B cell (primary cell): Measurements from ENCODE around the gene OXNAD1. TPM values are rescaled to one million over a fixed set of nuclear protein-coding genes. Genes with fewer than 3 reads are reported as not detected.
"Not testable (repeated sequence)": the region's sequence is repeated elsewhere in the genome, so short reads cannot be mapped to it uniquely, and the experiment has no call there.

Experiments used
- ATAC-seq: fragments of 200-7000 bp; cut with Tn5 transposase; one replicate; pipeline ENCODE4 v1.10.0; 2021; ENCODE audit warnings: low read depth, mild to moderate bottlenecking, moderate number of reproducible peaks, moderate library complexity
- CTCF ChIA-PET: fragments of 350-600 bp; sonication (Branson Sonifier 250); formaldehyde crosslinking; loops from one replicate; lab custom pipeline; 2021; ENCODE audit warnings: antibody characterized with exemption, inconsistent platforms; lab: Charles Lee
- POLR2A ChIA-PET: fragments of 350-600 bp; sonication (Branson Sonifier 250); formaldehyde crosslinking; loops from one replicate; lab custom pipeline; 2021; ENCODE audit warnings: antibody characterized with exemption; lab: Charles Lee
- DNase-seq: peaks from one replicate; pipeline ENCODE4 v3.0.0; 2013
- H2AFZ ChIP-seq: 2 replicates; pipeline ENCODE4 v1.6.1; 2012; ENCODE audit warnings: mild to moderate bottlenecking, low read depth, low read length; ENCODE audit not compliant: insufficient read depth, poor library complexity, severe bottlenecking
- H3K27ac ChIP-seq, 2 donors: 1 replicate in 1 of 2; 2 replicates in 1 of 2; pipeline ENCODE4 v1.5.1; 2012 to 2013; ENCODE audit warnings: low read length in 2 of 2, mild to moderate bottlenecking in 2 of 2, moderate library complexity in 1 of 2
- H3K27me3 ChIP-seq, 4 experiments: fragments of 200-600 bp in 1 of 4; sonication (generic) in 1 of 4; replicated peaks in 1 of 4; 1 replicate in 2 of 4; 2 replicates in 2 of 4; pipeline versions ENCODE4 v1.6.1 to v1.7.0; 2013 to 2016; ENCODE audit warnings: low read length in 3 of 4, mild to moderate bottlenecking in 2 of 4, mixed read lengths in 1 of 4, moderate library complexity in 1 of 4; ENCODE audit not compliant: insufficient read depth in 4 of 4, control insufficient read depth in 3 of 4; ENCODE audit errors: control extremely low read depth in 1 of 4
- H3K36me3 ChIP-seq, 2 experiments: replicated peaks in 1 of 2; 1 replicate in 1 of 2; 2 replicates in 1 of 2; pipeline versions ENCODE4 v1.6.1 to v1.7.1; 2013; ENCODE audit warnings: low read length in 1 of 2; ENCODE audit not compliant: insufficient read depth in 2 of 2, control insufficient read depth in 1 of 2; ENCODE audit errors: control extremely low read depth in 1 of 2, extremely low read depth in 1 of 2
- H3K4me1 ChIP-seq, 2 donors: fragments of 200-600 bp in 1 of 2; sonication (generic) in 1 of 2; 1 replicate in 1 of 2; 2 replicates in 1 of 2; pipeline versions ENCODE4 v1.5.1 to v1.6.1; 2013 to 2017; ENCODE audit warnings: low read length in 2 of 2; ENCODE audit not compliant: control insufficient read depth in 2 of 2, insufficient read depth in 2 of 2
- H3K4me2 ChIP-seq: replicated peaks from 2 replicates; pipeline ENCODE3; 2012; ENCODE audit warnings: mild to moderate bottlenecking, low read depth, low read length; ENCODE audit not compliant: poor library complexity, severe bottlenecking
- H3K4me3 ChIP-seq, 5 experiments: fragments of 200-600 bp in 1 of 5; sonication (generic) in 1 of 5; 1 replicate in 3 of 5; 2 replicates in 2 of 5; pipeline versions ENCODE4 v1.5.1 to v1.7.0; 2011 to 2016; ENCODE audit warnings: low read length in 4 of 5, mild to moderate bottlenecking in 4 of 5, low read depth in 2 of 5, control low read depth in 1 of 5, moderate library complexity in 1 of 5; ENCODE audit not compliant: insufficient read depth in 1 of 5; ENCODE audit errors: control extremely low read depth in 1 of 5, extremely low read depth in 1 of 5
- H3K79me2 ChIP-seq: fragments of 200-600 bp; sonication (generic); one replicate; pipeline ENCODE4 v1.6.0; 2016; ENCODE audit warnings: low read length; ENCODE audit not compliant: control insufficient read depth, insufficient read depth
- H3K9ac ChIP-seq: fragments of 200-600 bp; sonication (generic); 2 replicates; pipeline ENCODE4 v1.6.1; 2017; ENCODE audit warnings: mild to moderate bottlenecking, low read length, moderate library complexity
- H3K9me3 ChIP-seq, 3 donors: one replicate each; pipeline versions ENCODE4 v1.6.1 to v1.7.1; 2013; ENCODE audit warnings: low read length in 2 of 3; ENCODE audit not compliant: control insufficient read depth in 2 of 3, insufficient read depth in 1 of 3; ENCODE audit errors: control extremely low read depth in 1 of 3
- H4K20me1 ChIP-seq: 2 replicates; pipeline ENCODE4 v1.6.0; 2012; ENCODE audit warnings: mild to moderate bottlenecking, low read length; ENCODE audit not compliant: insufficient read depth, control insufficient read depth, poor library complexity, severe bottlenecking
- H3K27ac Mint-ChIP-seq: one replicate; pipeline ENCODE4 v1.8.0; 2021; ENCODE audit warnings: mixed read lengths
- H3K27me3 Mint-ChIP-seq: one replicate; pipeline ENCODE4 v1.8.0; 2021; ENCODE audit warnings: mixed read lengths
- H3K4me1 Mint-ChIP-seq: one replicate; pipeline ENCODE4 v1.8.0; 2021; ENCODE audit warnings: mixed read lengths
- H3K4me3 Mint-ChIP-seq: one replicate; pipeline ENCODE4 v1.8.0; 2021; ENCODE audit warnings: mixed read lengths
- H3K9me3 Mint-ChIP-seq: one replicate; pipeline ENCODE4 v1.8.0; 2022; ENCODE audit warnings: mixed read lengths; ENCODE audit not compliant: insufficient read depth
- CTCF ChIP-seq: fragments of 200-600 bp; IDR thresholded peaks from one replicate; pipeline ENCODE4 v1.8.0; 2022; ENCODE audit warnings: antibody characterized with exemption, mild to moderate bottlenecking
- EZH2 ChIP-seq: IDR thresholded peaks from 2 replicates; pipeline ENCODE4 v1.6.1; 2012; ENCODE audit warnings: borderline replicate concordance, low read depth, mild to moderate bottlenecking, moderate library complexity, low read length; ENCODE audit not compliant: insufficient read depth, poor library complexity, severe bottlenecking
- WGBS: methylation state at CpG from one replicate; pipeline ENCODE4 v1.1.5; 2013; ENCODE audit warnings: missing lambda C conversion rate; ENCODE audit not compliant: insufficient coverage; 5-methylcytosine and 5-hydroxymethylcytosine counted together
- intact Hi-C: fragments of 100-400 bp; cut with micrococcal nuclease; formaldehyde crosslinking; loops from one replicate; pipeline ENCODE4 v1.10.0; 2022
- polyA plus RNA-seq: library from polyadenylated mRNA; depleted of rRNA; stranded (reverse); fragments of >200 nt; gene quantifications from 2 replicates; pipeline ENCODE4 v1.2.3, GENCODE V29; 2012
- total RNA-seq, 2 donors: library from RNA; stranded (reverse); fragments of 120-200 nt in 1 of 2; gene quantifications; 1 replicate in 1 of 2; 2 replicates in 1 of 2; pipeline versions ENCODE4 v1.2.3 to v1.2.4, GENCODE V29; 2013 to 2022

Gene OXNAD1
- total and polyA plus RNA-seq, 2 donors (not counting 1 experiment from before 2014, with no cell fraction given), result 4.0 to 12.3 TPM

GRCh38 chr3:16309558-16309957 lies 44.5 kb downstream of the OXNAD1 start:
- Histone ChIP-seq H3K9ac (no peak overlapping the region), H3K27ac (peak overlapping the region in 1 of 2 donors; percentile 31), H4K20me1 (no peaks in the 10 kb centered on the region), H3K79me2 (no peaks in the 10 kb centered on the region), H2AFZ (no peak overlapping the region), H3K4me2 (no peak overlapping the region), H3K9me3 (no peaks in the 10 kb centered on the region), H3K36me3 (peaks cover 4 to 13% of the 10 kb centered on the region in 2 experiments), H3K4me1 (peaks cover 14 to 18% of the 10 kb centered on the region in 2 donors), H3K27me3 (no peaks in the 10 kb centered on the region), H3K4me3 (no peak overlapping the region)
- intact Hi-C loops, result no loop called here
- CTCF ChIA-PET, result no interaction called here
- ATAC-seq (peak; percentile 55), DNase-seq (no peak)
- POLR2A ChIA-PET, result no interaction called here
- H3K4me1 Mint-ChIP-seq, result peaks cover 22% of the 10 kb centered on the region
- no peak for TF ChIP-seq CTCF
- TF ChIP-seq EZH2, result no peak
- no peaks in the 10 kb centered on the region for H3K27me3 Mint-ChIP-seq
- no peaks in the 10 kb centered on the region for H3K9me3 Mint-ChIP-seq
- H3K4me3 Mint-ChIP-seq, result no peak overlapping the region
- no CpG with 5 or more reads among the region's 2 CpGs for WGBS
- peak overlapping the region; percentile 2 for H3K27ac Mint-ChIP-seq

- H3K4me3 ChIP-seq, H3K9ac ChIP-seq, H3K27ac ChIP-seq, POLR2A ChIA-PET, H3K79me2 ChIP-seq, H3K9me3 Mint-ChIP-seq, H4K20me1 ChIP-seq, H3K27me3 Mint-ChIP-seq, H3K9me3 ChIP-seq, H3K4me3 Mint-ChIP-seq, H3K27me3 ChIP-seq, ATAC-seq, H3K27ac Mint-ChIP-seq, H2AFZ ChIP-seq, DNase-seq, H3K4me2 ChIP-seq: not testable (repeated sequence)
- peaks cover 14 to 18% of the 10 kb centered on the region in 2 donors for H3K4me1 ChIP-seq
- WGBS, result 100% methylated on average over 2 of the region's 7 CpGs
- intact Hi-C loops, result loop anchor here (5.0 kb wide), 1 partner anchor 62 kb away; no protein-coding TSS in a partner anchor
- H3K36me3 ChIP-seq, result peaks cover 4 to 17% of the 10 kb centered on the region in 2 experiments
- peaks cover 22% of the 10 kb centered on the region for H3K4me1 Mint-ChIP-seq
- CTCF ChIA-PET, result interaction anchor here (0.7 to 5.4 kb wide), 2 partner anchors 21 to 707 kb away, joined by 3 to 26 read pairs; no protein-coding TSS in a partner anchor
Measured at GRCh38 chr3:16310486-16310885, 45.5 kb downstream of the OXNAD1 start.
